ENCODE measurements around the gene CARNS1. TPM values are rescaled to one million over a fixed set of nuclear protein-coding genes. Genes with fewer than 3 reads are reported as not detected.

Gene CARNS1
- polyA plus RNA-seq, 1 donor (not counting 4 experiments of a cell fraction or from before 2014, with no cell fraction given): not detected

DNA sequence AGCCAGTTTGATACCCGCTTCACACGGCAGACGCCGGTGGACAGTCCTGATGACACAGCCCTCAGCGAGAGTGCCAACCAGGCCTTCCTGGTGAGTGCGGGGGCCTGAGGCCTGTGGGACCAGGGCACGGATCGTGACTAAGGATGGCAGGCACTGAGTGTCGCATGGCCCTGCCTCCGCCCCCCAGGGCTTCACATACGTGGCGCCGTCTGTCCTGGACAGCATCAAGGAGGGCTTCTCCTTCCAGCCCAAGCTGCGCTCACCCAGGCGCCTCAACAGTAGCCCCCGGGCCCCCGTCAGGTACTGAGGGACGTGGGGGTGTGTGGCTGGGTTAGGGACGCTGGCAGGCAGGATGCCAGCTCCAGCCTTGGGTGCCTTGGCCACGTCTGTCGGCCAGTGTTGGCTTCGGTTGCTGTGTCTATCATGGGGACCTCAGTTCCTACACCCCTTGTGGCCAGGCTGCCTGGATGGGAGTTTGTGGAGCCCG is 19.0 kb downstream of the CARNS1 start:
- Histone ChIP-seq H3K36me3 (ENCODE audit: control insufficient read depth in 2 of 2, extremely low read depth in 1 of 2, insufficient read depth in 2 of 2, low read length in 2 of 2) (peaks cover 33 to 40% of the 10 kb centered on the region in 2 experiments), H3K4me2 (ENCODE audit: control insufficient read depth, extremely low read depth, insufficient read depth, low read depth, low read length) (no peak overlapping the region)

DNA sequence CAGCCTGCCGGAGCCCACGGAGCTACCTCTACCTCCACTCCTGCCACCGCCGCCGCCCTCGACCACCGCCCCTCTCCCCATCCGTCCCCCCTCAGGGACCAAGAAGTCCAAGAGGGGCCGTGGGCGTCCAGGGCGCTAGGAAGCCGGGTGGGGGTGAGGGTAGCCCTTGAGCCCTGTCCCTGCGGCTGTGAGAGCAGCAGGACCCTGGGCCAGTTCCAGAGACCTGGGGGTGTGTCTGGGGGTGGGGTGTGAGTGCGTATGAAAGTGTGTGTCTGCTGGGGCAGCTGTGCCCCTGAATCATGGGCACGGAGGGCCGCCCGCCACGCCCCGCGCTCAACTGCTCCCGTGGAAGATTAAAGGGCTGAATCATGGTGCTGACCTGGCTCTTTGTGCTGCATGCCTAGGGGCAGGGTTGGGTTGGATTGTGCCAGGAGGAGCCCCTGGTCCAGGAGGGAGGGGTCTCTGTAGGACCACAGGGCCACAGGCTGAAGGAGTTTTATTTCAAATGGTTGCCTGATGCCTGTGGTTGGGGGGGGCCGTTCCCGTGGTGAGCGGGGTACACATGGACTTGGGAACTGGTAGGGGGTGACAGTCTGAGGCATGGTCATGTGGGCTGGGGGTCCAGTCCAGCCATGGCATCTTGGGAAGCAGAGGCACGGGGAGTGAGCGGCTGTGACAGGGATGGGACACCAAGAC is 19.7 kb downstream of the CARNS1 start:
- DNase-seq (ENCODE audit: low read depth, low spot score) (no peak), FAIRE-seq (no peak)
- Histone ChIP-seq H3K79me2 (ENCODE audit: control insufficient read depth, insufficient read depth, low read length) (peaks cover 14% of the 10 kb centered on the region), H3K27ac (ENCODE audit: control insufficient read depth, insufficient read depth, low read length) (no peak overlapping the region), H4K20me1 (ENCODE audit: control insufficient read depth, extremely low read depth, insufficient read depth, low read length) (peaks cover 5% of the 10 kb centered on the region), H3K9ac (ENCODE audit: control insufficient read depth, extremely low read depth, insufficient read depth, low read length) (no peak overlapping the region), H2AFZ (ENCODE audit: control insufficient read depth, low read length) (no peak overlapping the region), H3K9me3 (ENCODE audit: control insufficient read depth, low read depth, low read length) (no peaks in the 10 kb centered on the region), H3K27me3 (ENCODE audit: control insufficient read depth, extremely low read depth, insufficient read depth, low read length) (no peaks in the 10 kb centered on the region), H3K36me3 (ENCODE audit: control insufficient read depth in 2 of 2, extremely low read depth in 1 of 2, insufficient read depth in 2 of 2, low read length in 2 of 2) (peaks cover 37 to 40% of the 10 kb centered on the region in 2 experiments), H3K4me2 (ENCODE audit: control insufficient read depth, extremely low read depth, insufficient read depth, low read depth, low read length) (no peak overlapping the region), H3K9me1 (ENCODE audit: control insufficient read depth, extremely low read depth, insufficient read depth, low read length) (no peaks in the 10 kb centered on the region), H3K4me3 (ENCODE audit: control insufficient read depth in 2 of 3, extremely low read depth in 1 of 3, insufficient read depth in 2 of 3, low read depth in 1 of 3, low read length in 3 of 3) (no peak overlapping the region), H3K4me1 (ENCODE audit: control insufficient read depth, extremely low read depth, insufficient read depth, low read length) (peaks cover under 1% of the 10 kb centered on the region)
- dilution Hi-C loops (cut with MboI; ENCODE audit: extremely low pct_ligation_motif_present, low sequenced_read_pairs): no loop called here
- TF ChIP-seq, protein P1, sequence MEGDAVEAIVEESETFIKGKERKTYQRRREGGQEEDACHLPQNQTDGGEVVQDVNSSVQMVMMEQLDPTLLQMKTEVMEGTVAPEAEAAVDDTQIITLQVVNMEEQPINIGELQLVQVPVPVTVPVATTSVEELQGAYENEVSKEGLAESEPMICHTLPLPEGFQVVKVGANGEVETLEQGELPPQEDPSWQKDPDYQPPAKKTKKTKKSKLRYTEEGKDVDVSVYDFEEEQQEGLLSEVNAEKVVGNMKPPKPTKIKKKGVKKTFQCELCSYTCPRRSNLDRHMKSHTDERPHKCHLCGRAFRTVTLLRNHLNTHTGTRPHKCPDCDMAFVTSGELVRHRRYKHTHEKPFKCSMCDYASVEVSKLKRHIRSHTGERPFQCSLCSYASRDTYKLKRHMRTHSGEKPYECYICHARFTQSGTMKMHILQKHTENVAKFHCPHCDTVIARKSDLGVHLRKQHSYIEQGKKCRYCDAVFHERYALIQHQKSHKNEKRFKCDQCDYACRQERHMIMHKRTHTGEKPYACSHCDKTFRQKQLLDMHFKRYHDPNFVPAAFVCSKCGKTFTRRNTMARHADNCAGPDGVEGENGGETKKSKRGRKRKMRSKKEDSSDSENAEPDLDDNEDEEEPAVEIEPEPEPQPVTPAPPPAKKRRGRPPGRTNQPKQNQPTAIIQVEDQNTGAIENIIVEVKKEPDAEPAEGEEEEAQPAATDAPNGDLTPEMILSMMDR (optimal IDR thresholded peaks at IDR 0.05 in 1 of 3, IDR thresholded peaks at IDR 0.05 in 1 of 3, conservative IDR thresholded peaks at IDR 0.05 in 1 of 3; ENCODE audit: extremely low read depth in 1 of 3, insufficient read depth in 2 of 3, low read length in 3 of 3): no peak
- TF ChIP-seq EZH2 (IDR thresholded peaks at IDR 0.05; ENCODE audit: low read length): no peak

More for the DNA sequence above, 19.0 kb downstream of the CARNS1 start:
- DNase-seq (ENCODE audit: low read depth, low spot score) (no peak), FAIRE-seq (no peak)
- dilution Hi-C loops (cut with MboI; ENCODE audit: extremely low pct_ligation_motif_present, low sequenced_read_pairs): no loop called here
- no peak overlapping the region for H3K9ac ChIP-seq (ENCODE audit: control insufficient read depth, extremely low read depth, insufficient read depth, low read length)
- no peaks in the 10 kb centered on the region for H3K9me3 ChIP-seq (ENCODE audit: control insufficient read depth, low read depth, low read length)
- no peak overlapping the region for H2AFZ ChIP-seq (ENCODE audit: control insufficient read depth, low read length)
- H4K20me1 ChIP-seq (ENCODE audit: control insufficient read depth, extremely low read depth, insufficient read depth, low read length): peaks cover 5% of the 10 kb centered on the region
- peaks cover 18% of the 10 kb centered on the region for H3K79me2 ChIP-seq (ENCODE audit: control insufficient read depth, insufficient read depth, low read length)
- H3K4me3 ChIP-seq (ENCODE audit: control insufficient read depth in 2 of 3, extremely low read depth in 1 of 3, insufficient read depth in 2 of 3, low read depth in 1 of 3, low read length in 3 of 3): no peak overlapping the region
- no peaks in the 10 kb centered on the region for H3K9me1 ChIP-seq (ENCODE audit: control insufficient read depth, extremely low read depth, insufficient read depth, low read length)
- no peak for TF ChIP-seq EZH2 (IDR thresholded peaks at IDR 0.05; ENCODE audit: low read length)
- TF ChIP-seq, protein P1 (optimal IDR thresholded peaks at IDR 0.05 in 1 of 3, IDR thresholded peaks at IDR 0.05 in 1 of 3, conservative IDR thresholded peaks at IDR 0.05 in 1 of 3; ENCODE audit: extremely low read depth in 1 of 3, insufficient read depth in 2 of 3, low read length in 3 of 3): no peak
- no peaks in the 10 kb centered on the region for H3K27me3 ChIP-seq (ENCODE audit: control insufficient read depth, extremely low read depth, insufficient read depth, low read length)
- H3K4me1 ChIP-seq (ENCODE audit: control insufficient read depth, extremely low read depth, insufficient read depth, low read length): peaks cover 8% of the 10 kb centered on the region
- H3K27ac ChIP-seq (ENCODE audit: control insufficient read depth, insufficient read depth, low read length): no peak overlapping the region

Measured in keratinocyte (primary cell).